HS-5 (cell line): ENCODE measurements around the gene CBFA2T3.

Experiments used
- DNase-seq: peaks from one replicate; pipeline ENCODE4 v3.0.0-alpha.2; 2012; ENCODE audit warnings: low read depth

The CBFA2T3 gene

GRCh38 chr16:88961011-88961410 lies 16.0 kb downstream of the CBFA2T3 start:
- no peak for DNase-seq

- DNase-seq = no peak
These were observed 16.5 kb downstream of the CBFA2T3 start for GRCh38 chr16:88960516-88960915.

- no peak for DNase-seq
These were observed 18.0 kb downstream of the CBFA2T3 start for GRCh38 chr16:88959022-88959421.

GRCh38 chr16:88957887-88958577 lies 19.0 kb downstream of the CBFA2T3 start:
- no peak for DNase-seq

GRCh38 chr16:88957433-88957767 lies 19.6 kb downstream of the CBFA2T3 start:
- DNase-seq = no peak

- no peak for DNase-seq
These were observed 20.2 kb downstream of the CBFA2T3 start for GRCh38 chr16:88956546-88957432.

GRCh38 chr16:88955906-88956305 lies 21.1 kb downstream of the CBFA2T3 start:
- no peak for DNase-seq

GRCh38 chr16:88953003-88953690 lies 23.9 kb downstream of the CBFA2T3 start:
- no peak for DNase-seq

GRCh38 chr16:88951989-88952388 lies 25.0 kb downstream of the CBFA2T3 start:
- DNase-seq = no peak

GRCh38 chr16:88951501-88951900 lies 25.5 kb downstream of the CBFA2T3 start:
- DNase-seq = no peak

GRCh38 chr16:88948781-88949490 lies 28.1 kb downstream of the CBFA2T3 start:
- DNase-seq = no peak

GRCh38 chr16:88945473-88945872 lies 31.5 kb downstream of the CBFA2T3 start:
- no peak for DNase-seq

- DNase-seq = no peak
These were observed 33.3 kb downstream of the CBFA2T3 start for GRCh38 chr16:88943741-88944140.

GRCh38 chr16:88943131-88943664 lies 33.8 kb downstream of the CBFA2T3 start:
- no peak for DNase-seq

GRCh38 chr16:88941913-88942909 lies 34.8 kb downstream of the CBFA2T3 start:
- no peak for DNase-seq

GRCh38 chr16:88940862-88941817 lies 35.9 kb downstream of the CBFA2T3 start:
- DNase-seq = no peak

- no peak for DNase-seq
These were observed 36.8 kb downstream of the CBFA2T3 start for GRCh38 chr16:88939972-88940861.

- no peak for DNase-seq
These were observed 37.6 kb downstream of the CBFA2T3 start for GRCh38 chr16:88939245-88939971.
